ENCODE data around the gene NLRC5. TPM values are rescaled to one million over a fixed set of nuclear protein-coding genes. Genes with fewer than 3 reads are reported as not detected.

NLRC5 gene
- total RNA-seq, 1 donor from 2014 or later = 114 TPM

- no peak for TF ChIP-seq POLR2AphosphoS5 (IDR thresholded peaks at IDR 0.05; ENCODE audit: insufficient read depth in 1 of 2, low read depth in 1 of 2)
- TF ChIP-seq POLR2A (IDR thresholded peaks at IDR 0.05) = no peak
- TF ChIP-seq, protein P1, sequence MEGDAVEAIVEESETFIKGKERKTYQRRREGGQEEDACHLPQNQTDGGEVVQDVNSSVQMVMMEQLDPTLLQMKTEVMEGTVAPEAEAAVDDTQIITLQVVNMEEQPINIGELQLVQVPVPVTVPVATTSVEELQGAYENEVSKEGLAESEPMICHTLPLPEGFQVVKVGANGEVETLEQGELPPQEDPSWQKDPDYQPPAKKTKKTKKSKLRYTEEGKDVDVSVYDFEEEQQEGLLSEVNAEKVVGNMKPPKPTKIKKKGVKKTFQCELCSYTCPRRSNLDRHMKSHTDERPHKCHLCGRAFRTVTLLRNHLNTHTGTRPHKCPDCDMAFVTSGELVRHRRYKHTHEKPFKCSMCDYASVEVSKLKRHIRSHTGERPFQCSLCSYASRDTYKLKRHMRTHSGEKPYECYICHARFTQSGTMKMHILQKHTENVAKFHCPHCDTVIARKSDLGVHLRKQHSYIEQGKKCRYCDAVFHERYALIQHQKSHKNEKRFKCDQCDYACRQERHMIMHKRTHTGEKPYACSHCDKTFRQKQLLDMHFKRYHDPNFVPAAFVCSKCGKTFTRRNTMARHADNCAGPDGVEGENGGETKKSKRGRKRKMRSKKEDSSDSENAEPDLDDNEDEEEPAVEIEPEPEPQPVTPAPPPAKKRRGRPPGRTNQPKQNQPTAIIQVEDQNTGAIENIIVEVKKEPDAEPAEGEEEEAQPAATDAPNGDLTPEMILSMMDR (IDR thresholded peaks at IDR 0.05) = no peak
- H3K4me3 ChIP-seq = no peak overlapping the region
- no peaks in the 10 kb centered on the region for H3K9me3 ChIP-seq
- no peaks in the 10 kb centered on the region for H3K27me3 ChIP-seq
- no peak for DNase-seq (ENCODE audit: extremely low spot score in 2 of 2)
- H3K36me3 ChIP-seq = no peaks in the 10 kb centered on the region
- H3K27ac ChIP-seq = no peak overlapping the region
- H3K4me1 ChIP-seq = no peaks in the 10 kb centered on the region
- intact Hi-C loops (cut with DNase I) = no loop called here
Measured at GRCh38 chr16:56977216-56977615, 12.1 kb upstream of the NLRC5 start.

DNA sequence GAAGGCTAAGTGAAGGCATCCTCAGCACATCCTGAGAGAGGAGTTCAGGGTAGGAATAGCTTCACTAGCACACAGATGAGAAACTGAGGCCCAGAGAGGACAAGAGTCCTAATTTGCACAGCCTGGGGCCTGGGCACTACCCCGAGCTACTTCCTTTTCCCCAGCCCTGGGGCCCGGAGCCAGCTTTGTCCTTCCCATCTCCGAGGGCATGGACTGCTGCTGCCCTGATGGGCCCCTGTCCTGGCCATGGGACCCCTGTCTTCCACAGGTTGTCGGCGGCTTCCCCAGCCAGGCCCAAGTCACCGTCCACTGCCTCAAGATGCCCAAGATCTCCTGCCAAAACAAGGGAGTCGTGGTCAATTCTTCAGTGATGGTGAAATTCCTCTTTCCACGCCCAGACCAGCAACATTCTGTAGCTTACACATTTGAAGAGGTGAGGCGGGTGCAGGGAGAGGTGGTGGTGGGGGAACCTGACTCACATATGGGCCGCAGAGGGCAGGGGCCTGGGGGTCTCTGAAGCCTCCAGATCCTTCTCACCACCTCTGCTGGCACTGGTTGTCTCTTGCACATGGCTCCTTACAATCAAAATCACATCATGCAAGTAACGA is 11.4 kb upstream of the NLRC5 start:
- H3K27me3 ChIP-seq = no peaks in the 10 kb centered on the region
- intact Hi-C loops (cut with DNase I) = no loop called here
- no peak for TF ChIP-seq POLR2A (IDR thresholded peaks at IDR 0.05)
- TF ChIP-seq POLR2AphosphoS5 (IDR thresholded peaks at IDR 0.05; ENCODE audit: insufficient read depth in 1 of 2, low read depth in 1 of 2) = no peak
- TF ChIP-seq, protein P1 (IDR thresholded peaks at IDR 0.05) = no peak
- H3K27ac ChIP-seq = no peak overlapping the region
- H3K4me3 ChIP-seq = no peak overlapping the region
- H3K4me1 ChIP-seq = no peaks in the 10 kb centered on the region
- DNase-seq (ENCODE audit: extremely low spot score in 2 of 2) = no peak
- no peaks in the 10 kb centered on the region for H3K9me3 ChIP-seq
- no peaks in the 10 kb centered on the region for H3K36me3 ChIP-seq

- intact Hi-C loops (cut with DNase I) = loop anchor here (5.0 kb wide), 1 partner anchor 283 kb away; no protein-coding TSS in a partner anchor
- TF ChIP-seq, protein P1 (IDR thresholded peaks at IDR 0.05) = no peak
- TF ChIP-seq POLR2AphosphoS5 (IDR thresholded peaks at IDR 0.05; ENCODE audit: insufficient read depth in 1 of 2, low read depth in 1 of 2) (no peak), POLR2A (IDR thresholded peaks at IDR 0.05) (no peak)
- Histone ChIP-seq H3K27ac (no peak overlapping the region), H3K9me3 (no peaks in the 10 kb centered on the region), H3K4me1 (peaks cover 13% of the 10 kb centered on the region), H3K27me3 (no peaks in the 10 kb centered on the region), H3K36me3 (no peaks in the 10 kb centered on the region), H3K4me3 (no peak overlapping the region)
- DNase-seq (ENCODE audit: extremely low spot score in 2 of 2) = no peak
Measured at GRCh38 chr16:56980201-56980535, 9.2 kb upstream of the NLRC5 start.

DNA sequence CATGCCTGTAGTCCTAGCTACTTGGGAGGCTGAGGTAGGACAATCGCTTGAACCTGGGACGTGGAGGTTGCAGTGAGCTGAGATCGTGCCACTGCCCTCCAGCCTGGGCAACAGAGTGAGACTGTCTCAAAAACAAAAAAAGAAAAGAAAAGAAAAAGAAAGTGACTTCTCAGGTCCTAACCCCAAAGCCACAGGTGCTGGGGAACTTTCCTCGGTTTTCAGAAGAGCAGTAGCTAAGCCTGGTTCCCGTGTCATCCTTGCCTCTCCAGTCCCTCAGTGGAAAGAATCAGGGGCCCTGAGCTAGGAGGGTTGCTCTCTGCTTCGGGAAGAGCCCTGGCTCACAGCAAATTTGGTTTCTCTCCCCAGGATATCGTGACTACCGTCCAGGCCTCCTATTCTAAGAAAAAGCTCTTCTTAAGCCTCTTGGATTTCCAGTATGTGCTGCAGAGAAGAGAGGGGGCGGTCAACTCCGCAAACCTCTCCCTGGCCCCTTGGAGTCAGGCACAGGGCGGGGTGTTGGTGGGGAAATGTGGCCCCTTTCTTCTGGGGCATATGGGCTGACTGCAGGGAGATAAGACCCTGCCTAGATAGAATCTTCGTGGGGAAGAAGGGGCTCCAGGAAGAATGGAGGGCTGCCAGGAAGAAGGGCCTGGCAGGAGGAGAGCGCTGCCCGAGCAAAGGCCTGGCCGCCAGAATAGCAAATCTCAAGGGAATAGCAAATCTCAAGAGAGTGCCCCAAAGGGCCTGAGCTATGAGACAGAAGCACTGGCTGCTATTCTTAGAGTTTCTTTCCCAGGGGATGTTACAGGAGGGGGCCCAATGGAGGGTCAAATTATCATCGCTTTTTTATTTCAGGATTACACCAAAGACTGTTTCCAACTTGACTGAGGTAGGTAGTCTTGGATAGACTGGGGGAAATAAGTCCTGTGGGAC is 8.3 kb upstream of the NLRC5 start:
- Histone ChIP-seq H3K36me3 (no peaks in the 10 kb centered on the region), H3K9me3 (no peaks in the 10 kb centered on the region), H3K4me1 (peaks cover 22% of the 10 kb centered on the region), H3K27me3 (no peaks in the 10 kb centered on the region), H3K4me3 (no peak overlapping the region), H3K27ac (no peak overlapping the region)
- DNase-seq (ENCODE audit: extremely low spot score in 2 of 2) = no peak
- TF ChIP-seq, protein P1 (IDR thresholded peaks at IDR 0.05) = no peak
- TF ChIP-seq POLR2A (IDR thresholded peaks at IDR 0.05) (no peak), POLR2AphosphoS5 (IDR thresholded peaks at IDR 0.05; ENCODE audit: insufficient read depth in 1 of 2, low read depth in 1 of 2) (no peak)
- intact Hi-C loops (cut with DNase I) = loop anchor here (5.0 kb wide), 1 partner anchor 284 kb away; no protein-coding TSS in a partner anchor

Data from vagina (tissue), 2 donors.